ELF-1 (cell line): ENCODE results near the gene SHROOM1.
A peak's percentile ranks its signal among the peaks of the same experiment; 100 is the strongest.

Experiments used
- DNase-seq: peaks from one replicate; pipeline ENCODE4 v3.0.0-alpha.2; 2016; ENCODE audit warnings: low read depth, low spot score

The SHROOM1 gene

GRCh38 chr5:132853790-132854189 is 23.3 kb upstream of the SHROOM1 start:
- DNase-seq, result no peak

GRCh38 chr5:132853323-132853722 is 22.9 kb upstream of the SHROOM1 start:
- DNase-seq, result no peak

- no peak for DNase-seq
Measured at GRCh38 chr5:132850066-132850465, 19.6 kb upstream of the SHROOM1 start.

DNA sequence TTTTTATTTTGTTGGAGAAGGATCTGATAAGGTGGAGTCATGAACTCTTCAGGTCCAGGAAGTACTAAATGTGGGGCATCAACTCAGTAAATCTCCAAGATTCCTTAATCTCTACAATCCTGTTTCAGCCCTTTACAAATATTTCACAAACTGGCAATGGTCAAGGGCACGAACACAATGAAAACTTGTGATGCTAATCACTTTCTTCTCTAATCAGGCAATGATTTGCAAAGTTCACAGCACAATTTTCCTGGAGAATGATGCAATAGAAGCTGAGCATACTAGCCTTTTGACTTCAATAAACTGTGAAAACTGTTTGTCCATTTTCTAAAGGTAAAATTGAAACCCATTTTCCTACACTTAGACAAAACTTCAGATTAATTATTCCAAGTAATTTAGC is 18.9 kb upstream of the SHROOM1 start:
- DNase-seq, result no peak

DNA sequence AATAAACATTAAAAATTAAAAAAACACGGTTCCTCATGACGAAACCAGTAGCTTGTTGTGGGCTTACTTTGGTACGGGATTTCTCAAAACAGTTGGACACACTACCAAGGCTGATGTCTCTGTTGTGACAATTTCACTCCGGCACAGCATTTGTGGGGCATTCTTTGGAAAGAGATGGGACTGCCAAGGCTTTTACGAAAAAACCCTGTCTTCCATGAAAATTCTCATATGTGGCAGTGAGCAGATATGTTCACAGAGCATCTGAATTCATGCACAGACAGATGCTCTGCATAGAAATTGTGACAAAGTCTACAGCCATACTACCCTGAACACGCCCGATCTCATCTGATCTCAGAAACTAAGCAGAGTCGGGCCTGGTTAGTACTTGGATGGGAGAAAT is 17.8 kb upstream of the SHROOM1 start:
- no peak for DNase-seq

- DNase-seq, result no peak
Measured at GRCh38 chr5:132841305-132841704, 10.9 kb upstream of the SHROOM1 start.

GRCh38 chr5:132840896-132841295 is 10.4 kb upstream of the SHROOM1 start:
- no peak for DNase-seq

DNA sequence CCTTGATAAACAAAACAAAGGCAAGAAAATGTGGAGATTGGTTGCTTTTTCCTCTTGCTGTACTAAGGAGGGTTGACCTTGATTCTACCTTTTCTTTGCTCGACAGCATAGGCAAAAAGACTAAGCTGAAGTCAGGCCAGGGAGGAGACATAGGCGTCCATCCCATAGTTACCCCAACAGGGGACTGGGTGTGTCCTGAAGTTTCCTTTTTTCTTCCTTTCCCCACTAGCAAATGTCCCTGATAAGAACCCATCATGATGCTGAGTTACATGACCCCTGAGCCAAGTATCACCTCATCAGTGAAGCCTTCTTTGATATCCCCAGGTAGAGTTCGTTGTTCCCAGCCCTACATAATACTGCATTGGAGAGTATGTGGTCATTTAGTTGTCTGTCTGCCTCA is 9.9 kb upstream of the SHROOM1 start:
- DNase-seq, result no peak

GRCh38 chr5:132839426-132840301 is 9.2 kb upstream of the SHROOM1 start:
- DNase-seq, result peak; percentile 41

DNA sequence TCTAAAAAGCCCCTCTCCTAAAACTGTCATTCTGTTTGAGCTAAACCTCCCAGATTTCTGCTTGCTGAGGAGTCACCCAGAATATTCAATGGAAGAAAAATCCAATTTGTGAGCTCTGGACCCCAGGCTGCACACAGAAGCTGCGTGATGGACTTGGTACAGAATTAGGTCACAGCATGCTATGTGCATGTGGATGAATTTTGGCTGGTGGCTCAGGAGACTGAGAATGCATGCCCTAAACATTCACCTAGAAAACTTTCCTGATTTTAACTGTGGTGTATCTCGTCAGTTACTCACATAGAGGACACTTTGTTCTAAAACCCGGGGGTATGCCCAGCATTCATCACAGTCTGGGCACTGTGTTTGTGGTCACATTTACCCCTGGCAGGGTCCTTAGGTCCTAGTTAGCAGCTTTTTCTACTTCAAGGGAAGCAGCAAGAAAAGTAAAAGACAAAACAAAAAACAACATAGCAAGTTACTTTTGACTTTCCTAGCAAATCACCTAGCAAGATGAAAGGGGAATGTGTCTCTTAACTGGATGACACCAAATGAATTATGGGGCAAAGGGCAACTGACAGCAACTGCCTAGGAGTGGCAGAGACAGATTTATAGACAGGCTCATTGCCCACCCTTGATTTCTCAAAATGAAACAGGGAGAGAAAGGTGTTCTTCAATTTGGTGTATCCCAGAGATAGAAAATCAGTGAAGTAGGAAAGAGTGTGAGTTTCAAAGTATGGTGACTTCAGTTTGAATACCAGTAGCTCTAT is 8.3 kb upstream of the SHROOM1 start:
- no peak for DNase-seq

GRCh38 chr5:132837868-132838267 is 7.4 kb upstream of the SHROOM1 start:
- no peak for DNase-seq

DNA sequence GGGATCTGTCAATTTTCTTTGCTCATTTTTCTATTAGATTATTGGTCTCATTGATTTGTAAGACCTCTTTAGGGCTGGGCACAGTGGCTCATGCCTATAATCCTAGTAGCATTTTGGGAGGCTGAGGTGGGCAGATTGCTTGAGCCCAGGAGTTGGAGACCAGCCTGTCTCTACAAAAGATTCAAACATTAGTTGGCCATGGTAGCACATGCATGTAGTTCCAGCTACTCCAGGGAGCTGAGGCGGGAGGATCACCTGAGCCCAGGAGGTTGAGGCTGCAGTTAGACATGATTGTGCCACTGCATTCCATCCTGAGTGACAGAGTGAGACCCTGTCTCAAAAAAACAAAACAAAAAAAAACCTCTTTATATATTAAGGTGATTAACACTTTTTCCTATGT is 6.4 kb upstream of the SHROOM1 start:
- no peak for DNase-seq

DNA sequence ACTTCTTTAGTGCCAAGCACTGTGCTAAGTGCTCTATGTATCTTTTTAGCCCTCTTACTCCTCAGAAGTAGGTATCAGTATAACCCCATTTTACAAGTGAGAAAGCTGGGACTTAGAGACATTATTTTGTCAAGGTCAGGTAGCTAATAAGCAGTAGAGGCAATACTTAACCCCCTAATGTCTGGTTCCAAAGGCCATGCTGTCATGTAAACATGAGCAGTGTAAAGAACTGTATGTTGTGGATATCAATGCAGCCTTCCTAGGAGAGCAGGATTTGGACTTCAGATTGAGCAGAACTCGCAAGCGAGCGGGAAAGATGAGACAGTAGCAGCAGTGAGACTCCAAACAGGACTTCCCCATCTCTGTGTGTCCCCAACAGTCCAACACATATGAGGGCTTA is 3.6 kb upstream of the SHROOM1 start:
- no peak for DNase-seq

DNA sequence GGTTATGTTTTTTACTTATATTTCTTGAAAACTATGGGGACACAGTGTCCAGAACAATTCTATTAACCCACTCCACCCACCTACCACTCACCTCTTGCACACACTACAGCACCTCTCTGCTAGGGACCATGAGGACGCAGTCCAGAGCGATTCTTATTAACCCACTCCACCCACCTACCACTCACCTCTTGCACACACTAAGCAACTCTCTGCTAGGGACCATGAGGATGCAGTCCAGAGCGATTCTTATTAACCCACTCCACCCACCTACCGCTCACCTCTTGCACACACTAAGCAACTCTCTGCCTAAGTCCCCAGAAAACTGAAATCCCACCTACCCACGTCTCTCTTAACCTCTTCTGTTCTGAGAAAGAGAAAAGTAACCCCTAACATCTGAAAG is 2.2 kb upstream of the SHROOM1 start:
- DNase-seq, result no peak

- no peak for DNase-seq
Measured at GRCh38 chr5:132831095-132831860, 831 bp upstream of the SHROOM1 start.

- peak; percentile 78 for DNase-seq
Measured at GRCh38 chr5:132829742-132830435, 558 bp downstream of the SHROOM1 start.

GRCh38 chr5:132828846-132829494 is 1.5 kb downstream of the SHROOM1 start:
- no peak for DNase-seq

DNA sequence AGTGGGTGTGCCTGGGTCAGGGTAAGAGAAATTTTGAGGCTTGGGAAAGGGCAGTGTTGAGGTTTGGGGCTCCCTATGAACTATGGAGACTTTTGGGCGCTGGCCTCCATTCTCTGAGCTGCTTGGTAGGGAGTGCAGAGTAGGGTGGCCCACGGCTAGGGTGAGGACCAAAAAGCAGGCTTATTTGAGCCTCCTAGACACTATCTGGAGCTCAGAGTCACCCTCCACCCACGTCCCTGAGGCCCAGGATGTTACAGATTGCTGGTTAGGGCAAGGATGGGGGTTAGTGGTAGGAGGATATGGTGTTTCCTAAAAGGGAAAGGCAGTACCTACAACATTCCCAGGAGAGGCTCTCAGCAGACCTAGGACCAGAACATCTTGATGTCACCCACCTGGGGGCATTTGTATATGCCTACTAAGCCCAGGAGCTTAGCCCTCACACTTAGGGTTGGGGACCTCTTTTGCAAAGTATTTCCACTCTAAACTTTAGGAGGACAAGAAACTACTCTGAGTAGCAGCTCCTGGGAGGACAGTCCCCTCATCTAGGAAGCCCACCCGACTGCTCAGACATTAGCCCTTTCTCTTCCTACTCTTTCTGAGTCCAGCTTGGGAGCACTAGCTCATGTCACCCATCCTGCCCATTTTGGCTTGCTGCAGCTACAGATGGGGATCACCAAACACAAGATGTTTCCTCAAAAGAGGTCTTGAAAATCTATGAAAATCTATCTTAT is 2.3 kb downstream of the SHROOM1 start:
- DNase-seq, result no peak

GRCh38 chr5:132826424-132827082 is 3.9 kb downstream of the SHROOM1 start:
- no peak for DNase-seq
